Astrocyte of the spinal cord (primary cell): Measurements from ENCODE around the gene NTF3.
A peak's percentile ranks its signal among the peaks of the same experiment; 100 is the strongest.

Source experiments
- DNase-seq: peaks from one replicate; pipeline ENCODE4 v3.0.0; 2011; ENCODE audit warnings: low read depth, low spot score
- H3K4me3 ChIP-seq: 2 replicates; pipeline ENCODE4 v1.5.1; 2011; ENCODE audit warnings: low read depth, mild to moderate bottlenecking, low read length, moderate library complexity
- in situ Hi-C: cut with HindIII; loops from 2 replicates; pipeline ENCODE4 v1.10.0; 2017; ENCODE audit warnings: low sequenced_read_pairs
- TF ChIP-seq, protein P1 (sequence below): IDR thresholded peaks from 2 replicates; pipeline ENCODE4 v1.5.1; 2012; ENCODE audit warnings: low read depth, mild to moderate bottlenecking, low read length, inconsistent platforms

NTF3 gene

DNA sequence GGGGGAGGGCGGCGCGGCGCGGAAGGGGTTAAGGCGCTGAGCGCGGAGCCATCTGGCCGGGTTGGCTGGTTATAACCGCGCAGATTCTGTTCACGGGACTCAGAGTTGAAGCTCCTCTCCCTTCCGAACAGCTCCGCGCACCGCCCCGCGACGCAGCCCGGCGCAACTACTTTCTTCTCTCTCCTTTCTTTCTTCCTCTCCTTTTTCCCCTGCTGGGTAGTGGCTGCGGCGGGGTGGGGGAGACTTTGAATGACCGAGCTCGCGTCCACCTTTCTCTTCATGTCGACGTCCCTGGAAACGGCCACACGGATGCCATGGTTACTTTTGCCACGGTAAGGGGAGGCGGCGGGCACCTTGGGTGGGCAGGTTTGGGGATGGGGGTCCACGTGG, at the start of gene NTF3:
Gene NTF3 (plus strand): TSS at position 98 of the 390 bp plus-strand sequence. CDS start 217 bp downstream, at position 315.
- H3K4me3 ChIP-seq = peak within 1 kb of the TSS; percentile 50
- no peak for DNase-seq
- in situ Hi-C loops = no loop called here
- TF ChIP-seq, protein P1, sequence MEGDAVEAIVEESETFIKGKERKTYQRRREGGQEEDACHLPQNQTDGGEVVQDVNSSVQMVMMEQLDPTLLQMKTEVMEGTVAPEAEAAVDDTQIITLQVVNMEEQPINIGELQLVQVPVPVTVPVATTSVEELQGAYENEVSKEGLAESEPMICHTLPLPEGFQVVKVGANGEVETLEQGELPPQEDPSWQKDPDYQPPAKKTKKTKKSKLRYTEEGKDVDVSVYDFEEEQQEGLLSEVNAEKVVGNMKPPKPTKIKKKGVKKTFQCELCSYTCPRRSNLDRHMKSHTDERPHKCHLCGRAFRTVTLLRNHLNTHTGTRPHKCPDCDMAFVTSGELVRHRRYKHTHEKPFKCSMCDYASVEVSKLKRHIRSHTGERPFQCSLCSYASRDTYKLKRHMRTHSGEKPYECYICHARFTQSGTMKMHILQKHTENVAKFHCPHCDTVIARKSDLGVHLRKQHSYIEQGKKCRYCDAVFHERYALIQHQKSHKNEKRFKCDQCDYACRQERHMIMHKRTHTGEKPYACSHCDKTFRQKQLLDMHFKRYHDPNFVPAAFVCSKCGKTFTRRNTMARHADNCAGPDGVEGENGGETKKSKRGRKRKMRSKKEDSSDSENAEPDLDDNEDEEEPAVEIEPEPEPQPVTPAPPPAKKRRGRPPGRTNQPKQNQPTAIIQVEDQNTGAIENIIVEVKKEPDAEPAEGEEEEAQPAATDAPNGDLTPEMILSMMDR = no peak

- in situ Hi-C loops = no loop called here
- H3K4me3 ChIP-seq = no peak overlapping the region
- DNase-seq = no peak
- TF ChIP-seq, protein P1 = no peak
These were observed 47.9 kb upstream of the NTF3 start for GRCh38 chr12:5384015-5384414.

GRCh38 chr12:5388581-5389535, 43.0 kb upstream of the NTF3 start:
- no peak for DNase-seq
- no peak overlapping the region for H3K4me3 ChIP-seq
- TF ChIP-seq, protein P1 = no peak
- in situ Hi-C loops = no loop called here

GRCh38 chr12:5390174-5390799, 41.6 kb upstream of the NTF3 start:
- TF ChIP-seq, protein P1 = no peak
- in situ Hi-C loops = no loop called here
- DNase-seq = no peak
- no peak overlapping the region for H3K4me3 ChIP-seq

- H3K4me3 ChIP-seq = no peak overlapping the region
- in situ Hi-C loops = no loop called here
- TF ChIP-seq, protein P1 = no peak
- no peak for DNase-seq
These were observed 40.3 kb upstream of the NTF3 start for GRCh38 chr12:5391653-5392052.

GRCh38 chr12:5392961-5393360, 38.9 kb upstream of the NTF3 start:
- TF ChIP-seq, protein P1 = no peak
- in situ Hi-C loops = no loop called here
- no peak overlapping the region for H3K4me3 ChIP-seq
- DNase-seq = no peak
